T-helper 1 cell (primary cell): Measurements from ENCODE around the gene MYOF.
"Not testable (repeated sequence)": the region's sequence is repeated elsewhere in the genome, so short reads cannot be mapped to it uniquely, and the experiment has no call there.

Experiments used
- DNase-seq, 5 donors: peaks; one replicate each; pipeline ENCODE4 v3.0.0-alpha.2; 2012 to 2020

The MYOF gene

GRCh38 chr10:93336678-93337077 is 145.5 kb downstream of the MYOF start:
- DNase-seq: no peak

- DNase-seq: no peak
Observed at GRCh38 chr10:93336110-93336509, 146.0 kb downstream of the MYOF start.

GRCh38 chr10:93334901-93335327 is 147.2 kb downstream of the MYOF start:
- DNase-seq: no peak

GRCh38 chr10:93334181-93334580 is 148.0 kb downstream of the MYOF start:
- no peak for DNase-seq

GRCh38 chr10:93333278-93333978 is 148.7 kb downstream of the MYOF start:
- DNase-seq: no peak

GRCh38 chr10:93330824-93331223 is 151.3 kb downstream of the MYOF start:
- no peak for DNase-seq

- DNase-seq: no peak
Observed at GRCh38 chr10:93319896-93320295, 162.2 kb downstream of the MYOF start.

- DNase-seq: no peak
Observed at GRCh38 chr10:93319096-93319495, 163.0 kb downstream of the MYOF start.

- no peak for DNase-seq
Observed at GRCh38 chr10:93315246-93315645, 166.9 kb downstream of the MYOF start.

- DNase-seq: not testable (repeated sequence)
Observed at GRCh38 chr10:93314656-93315055, 167.5 kb downstream of the MYOF start.

GRCh38 chr10:93313798-93314197 is 168.3 kb downstream of the MYOF start:
- peak in 1 of 5 donors; percentile 45 for DNase-seq

- DNase-seq: no peak
Observed at GRCh38 chr10:93309062-93309461, 173.1 kb downstream of the MYOF start.

- no peak for DNase-seq
Observed at GRCh38 chr10:93305122-93305521, 177.0 kb downstream of the MYOF start.

GRCh38 chr10:93300981-93301380 is 181.2 kb downstream of the MYOF start:
- DNase-seq: no peak

GRCh38 chr10:93300288-93300917 is 181.7 kb downstream of the MYOF start:
- no peak for DNase-seq

- no peak for DNase-seq
Observed at GRCh38 chr10:93299606-93300287, 182.4 kb downstream of the MYOF start.

- DNase-seq: no peak
Observed at GRCh38 chr10:93299195-93299594, 182.9 kb downstream of the MYOF start.

- no peak for DNase-seq
Observed at GRCh38 chr10:93296151-93296550, 186.0 kb downstream of the MYOF start.

- DNase-seq: no peak
Observed at GRCh38 chr10:93293999-93294398, 188.1 kb downstream of the MYOF start.

- DNase-seq: no peak
Observed at GRCh38 chr10:93290661-93291354, 191.3 kb downstream of the MYOF start.

- DNase-seq: peak in 4 of 5 donors; percentile 10 to 38 (median 32)
Observed at GRCh38 chr10:93288679-93289634, 193.2 kb downstream of the MYOF start.

GRCh38 chr10:93287775-93288174 is 194.4 kb downstream of the MYOF start:
- DNase-seq: no peak
